Mesenchymal stem cell (in vitro differentiated cells and primary cell): Measurements from ENCODE around the gene FAM184A.

Experiments used
- DNase-seq: peaks from one replicate; pipeline ENCODE4 v3.0.0-alpha.2; 2013
- H2AFZ ChIP-seq: one replicate; pipeline ENCODE4 v1.6.1; 2013; ENCODE audit warnings: low read depth, mild to moderate bottlenecking, control low read depth, inconsistent platforms, low read length, moderate library complexity
- H2AK5ac ChIP-seq: 2 replicates; pipeline ENCODE4 v1.6.1; 2013; ENCODE audit warnings: low read length, moderate library complexity, mild to moderate bottlenecking, inconsistent platforms; ENCODE audit not compliant: severe bottlenecking
- H2BK120ac ChIP-seq: one replicate; pipeline ENCODE4 v1.6.1; 2013; ENCODE audit warnings: low read depth, mild to moderate bottlenecking, inconsistent platforms, low read length, moderate library complexity
- H2BK12ac ChIP-seq, 2 experiments: one replicate each; pipeline ENCODE4 v1.6.1; 2013; ENCODE audit warnings: inconsistent platforms in 2 of 2, low read length in 2 of 2, mild to moderate bottlenecking in 2 of 2, moderate library complexity in 2 of 2, control low read depth in 1 of 2
- H2BK15ac ChIP-seq: one replicate; pipeline ENCODE4 v1.6.1; 2013; ENCODE audit warnings: mild to moderate bottlenecking, low read depth, inconsistent platforms; ENCODE audit not compliant: poor library complexity, severe bottlenecking
- H2BK5ac ChIP-seq: 2 replicates; pipeline ENCODE4 v1.6.1; 2013; ENCODE audit warnings: low read depth, mild to moderate bottlenecking, low read length, control low read depth, inconsistent platforms; ENCODE audit not compliant: poor library complexity, severe bottlenecking
- H3K14ac ChIP-seq, 2 experiments: one replicate each; pipeline ENCODE4 v1.6.1; 2013; ENCODE audit warnings: inconsistent platforms in 2 of 2, low read length in 2 of 2, control low read depth in 1 of 2, mild to moderate bottlenecking in 1 of 2, moderate library complexity in 1 of 2
- H3K18ac ChIP-seq, 2 experiments: one replicate each; pipeline ENCODE4 v1.6.1; 2013; ENCODE audit warnings: inconsistent platforms in 2 of 2, low read length in 2 of 2, control low read depth in 1 of 2, low read depth in 1 of 2, mild to moderate bottlenecking in 1 of 2
- H3K23ac ChIP-seq, 2 experiments: one replicate each; pipeline ENCODE4 v1.6.1; 2013; ENCODE audit warnings: inconsistent platforms in 2 of 2, low read length in 2 of 2, mild to moderate bottlenecking in 2 of 2, moderate library complexity in 2 of 2, control low read depth in 1 of 2
- H3K27ac ChIP-seq: 2 replicates; pipeline ENCODE4 v1.5.1; 2013; ENCODE audit warnings: mild to moderate bottlenecking, moderate library complexity, low read length, control low read depth, inconsistent platforms; ENCODE audit not compliant: poor library complexity, severe bottlenecking
- H3K27me3 ChIP-seq, 2 experiments: 2 replicates each; pipeline versions ENCODE4 v1.6.1 to v1.7.0; 2013; ENCODE audit warnings: low read length in 2 of 2, mild to moderate bottlenecking in 2 of 2, moderate library complexity in 2 of 2, control low read depth in 1 of 2, inconsistent platforms in 1 of 2; ENCODE audit not compliant: control insufficient read depth in 1 of 2, insufficient read depth in 1 of 2
- H3K36me3 ChIP-seq, 2 experiments: 2 replicates each; pipeline versions ENCODE4 v1.6.1 to v1.7.0; 2013; ENCODE audit warnings: low read length in 2 of 2, control low read depth in 1 of 2, inconsistent platforms in 1 of 2, low read depth in 1 of 2, mild to moderate bottlenecking in 1 of 2; ENCODE audit not compliant: insufficient read depth in 2 of 2, control insufficient read depth in 1 of 2
- H3K4ac ChIP-seq, 2 experiments: one replicate each; pipeline ENCODE4 v1.6.1; 2013; ENCODE audit warnings: inconsistent platforms in 2 of 2, low read length in 2 of 2, mild to moderate bottlenecking in 2 of 2, moderate library complexity in 2 of 2, control low read depth in 1 of 2, low read depth in 1 of 2
- H3K4me1 ChIP-seq: 2 replicates; pipeline ENCODE4 v1.6.1; 2013; ENCODE audit warnings: low read depth, low read length, control low read depth; ENCODE audit not compliant: control insufficient read depth, insufficient read depth
- H3K4me2 ChIP-seq: 2 replicates; pipeline ENCODE4 v1.6.1; 2013; ENCODE audit warnings: low read length, mild to moderate bottlenecking, inconsistent platforms; ENCODE audit not compliant: poor library complexity, severe bottlenecking
- H3K4me3 ChIP-seq, 2 experiments: 2 replicates each; pipeline versions ENCODE4 v1.5.1 to v1.7.0; 2013; ENCODE audit warnings: low read length in 2 of 2, mild to moderate bottlenecking in 2 of 2, control low read depth in 1 of 2, low read depth in 1 of 2; ENCODE audit not compliant: insufficient read depth in 1 of 2
- H3K79me1 ChIP-seq: replicated peaks from 2 replicates; pipeline ENCODE4 v1.6.1; 2013; ENCODE audit warnings: mild to moderate bottlenecking, control low read depth, low read length, inconsistent platforms; ENCODE audit not compliant: poor library complexity, severe bottlenecking
- H3K9ac ChIP-seq: 2 replicates; pipeline ENCODE4 v1.7.0; 2013; ENCODE audit warnings: mild to moderate bottlenecking, low read length, moderate library complexity
- H3K9me3 ChIP-seq: 2 replicates; pipeline ENCODE4 v1.7.0; 2013; ENCODE audit warnings: mild to moderate bottlenecking, low read length; ENCODE audit not compliant: control insufficient read depth
- H4K8ac ChIP-seq: one replicate; pipeline ENCODE4 v1.6.1; 2013; ENCODE audit warnings: inconsistent platforms, mild to moderate bottlenecking, low read length, moderate library complexity
- H4K91ac ChIP-seq: one replicate; pipeline ENCODE4 v1.6.1; 2013; ENCODE audit warnings: mild to moderate bottlenecking, low read length, inconsistent platforms
- WGBS: methylation state at CpG from one replicate; pipeline ENCODE4 v1.1.7; 2013; ENCODE audit warnings: mixed read lengths; 5-methylcytosine and 5-hydroxymethylcytosine counted together

The FAM184A gene

DNA sequence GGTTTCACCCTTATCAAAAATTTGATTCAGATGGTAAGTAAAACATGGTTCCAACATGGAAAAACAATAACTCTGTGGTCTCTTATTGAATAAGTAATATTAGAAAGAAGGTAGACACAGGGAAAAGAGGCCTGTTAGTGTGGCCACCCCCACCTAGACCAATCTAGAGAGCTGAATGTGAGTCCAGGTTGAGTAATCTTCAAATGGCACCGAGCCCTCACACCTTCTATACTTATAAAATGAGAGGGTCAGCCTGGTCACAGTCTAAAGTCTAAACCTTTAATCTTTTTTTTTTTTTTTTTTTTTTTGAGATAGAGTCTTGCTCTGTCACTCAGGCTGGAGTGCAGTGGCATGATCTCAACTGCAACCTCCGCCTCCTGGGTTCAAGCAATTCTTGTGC, 6.9 kb downstream of the FAM184A start:
- 90% methylated on average over 1 of the region's 2 CpGs for WGBS
- Histone ChIP-seq H3K4me2 (no peak overlapping the region), H4K91ac (no peak overlapping the region), H3K79me1 (no peaks in the 10 kb centered on the region), H4K8ac (no peak overlapping the region), H2BK120ac (no peak overlapping the region), H2BK15ac (no peak overlapping the region), H3K27me3 (no peaks in the 10 kb centered on the region), H3K18ac (no peak overlapping the region), H3K36me3 (no peaks in the 10 kb centered on the region), H2BK12ac (no peak overlapping the region), H3K27ac (no peak overlapping the region), H2AFZ (no peak overlapping the region), H2AK5ac (no peak overlapping the region), H3K4ac (no peak overlapping the region), H3K23ac (no peak overlapping the region), H3K9me3 (no peaks in the 10 kb centered on the region), H3K4me3 (no peak overlapping the region), H2BK5ac (no peak overlapping the region), H3K9ac (no peak overlapping the region), H3K4me1 (no peaks in the 10 kb centered on the region), H3K14ac (no peak overlapping the region)
- DNase-seq: no peak

DNA sequence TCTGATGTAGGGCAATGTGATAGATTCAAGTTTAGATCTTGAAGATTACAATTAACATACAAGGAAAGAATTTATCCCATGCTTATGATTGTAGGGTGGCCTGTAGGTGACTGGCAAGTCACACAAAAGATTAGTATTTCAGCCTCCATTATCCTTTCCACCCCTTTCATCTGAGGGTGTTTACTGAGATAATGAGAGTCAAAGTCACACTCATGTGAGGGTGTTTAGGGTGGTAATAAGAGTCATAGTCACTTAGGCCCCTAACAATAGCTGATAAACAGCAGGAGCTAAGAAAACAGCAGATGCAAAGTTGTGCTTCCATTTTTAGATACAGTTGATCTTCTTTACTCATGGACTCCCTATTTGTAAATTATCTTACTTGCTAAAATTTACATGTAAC, 11.4 kb downstream of the FAM184A start:
- H3K14ac ChIP-seq: no peak overlapping the region
- H3K23ac ChIP-seq: no peak overlapping the region
- H3K79me1 ChIP-seq: no peaks in the 10 kb centered on the region
- H2BK12ac ChIP-seq: no peak overlapping the region
- DNase-seq: no peak
- H2BK5ac ChIP-seq: no peak overlapping the region
- no peak overlapping the region for H3K18ac ChIP-seq
- H3K4me3 ChIP-seq: no peak overlapping the region
- no peak overlapping the region for H2BK15ac ChIP-seq
- H3K27me3 ChIP-seq: no peaks in the 10 kb centered on the region
- no peak overlapping the region for H3K4me2 ChIP-seq
- no peak overlapping the region for H4K8ac ChIP-seq
- H3K27ac ChIP-seq: no peak overlapping the region
- H3K36me3 ChIP-seq: no peaks in the 10 kb centered on the region
- H4K91ac ChIP-seq: no peak overlapping the region
- H2BK120ac ChIP-seq: no peak overlapping the region
- no peaks in the 10 kb centered on the region for H3K4me1 ChIP-seq
- no peak overlapping the region for H3K4ac ChIP-seq
- no peak overlapping the region for H3K9ac ChIP-seq
- H2AK5ac ChIP-seq: no peak overlapping the region
- no peaks in the 10 kb centered on the region for H3K9me3 ChIP-seq
- H2AFZ ChIP-seq: no peak overlapping the region

DNA sequence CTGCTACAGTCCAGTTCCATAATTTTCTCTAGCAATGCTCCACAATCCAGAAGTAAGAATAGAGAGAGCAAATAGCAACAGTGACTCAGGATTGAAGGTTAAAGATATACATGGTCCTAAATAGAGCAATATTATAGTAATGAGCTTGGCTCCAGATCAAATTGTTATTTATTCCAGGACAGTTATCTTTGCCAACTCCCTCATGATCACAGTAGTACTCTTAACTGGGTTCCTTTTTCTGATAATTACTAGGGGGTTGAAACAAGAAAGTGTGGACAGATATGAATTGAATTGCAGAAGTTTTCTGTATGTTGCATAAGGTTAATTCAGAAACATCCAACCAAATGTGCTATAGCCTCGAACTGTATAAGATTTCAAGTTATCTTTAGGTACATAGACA, 11.9 kb downstream of the FAM184A start:
- 100% methylated on average over 1 of the region's 1 CpG for whole genome bisulfite sequencing

DNA sequence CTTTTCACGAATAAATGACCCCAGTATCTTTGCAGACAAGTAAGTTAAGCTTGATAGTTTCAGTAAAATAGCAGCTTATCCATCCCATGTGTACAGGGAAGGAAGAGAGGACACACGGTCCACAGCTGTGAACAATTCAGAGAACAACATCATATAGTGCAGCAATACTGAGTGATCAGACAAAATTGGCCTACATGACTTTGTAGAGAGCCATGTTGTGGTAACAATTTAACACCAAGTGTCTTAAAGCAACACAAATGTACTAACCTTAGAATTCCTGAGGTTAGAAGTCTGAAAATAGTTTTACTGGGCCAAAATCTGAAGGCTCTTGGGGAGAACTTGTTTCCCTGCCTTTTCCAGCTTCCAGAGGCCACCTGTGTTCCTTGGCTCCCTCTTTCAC, 12.5 kb downstream of the FAM184A start:
- 89% methylated on average over 2 of the region's 2 CpGs for WGBS

More for the DNA sequence above, 11.9 kb downstream of the FAM184A start:
- H3K27me3 ChIP-seq: no peaks in the 10 kb centered on the region
- no peak overlapping the region for H3K4me3 ChIP-seq
- H3K4ac ChIP-seq: no peak overlapping the region
- no peaks in the 10 kb centered on the region for H3K36me3 ChIP-seq
- no peak for DNase-seq
- no peak overlapping the region for H2BK5ac ChIP-seq
- H2BK120ac ChIP-seq: no peak overlapping the region
- no peaks in the 10 kb centered on the region for H3K9me3 ChIP-seq
- no peak overlapping the region for H3K14ac ChIP-seq
- H3K18ac ChIP-seq: no peak overlapping the region
- H2AK5ac ChIP-seq: no peak overlapping the region
- H3K9ac ChIP-seq: no peak overlapping the region
- H3K27ac ChIP-seq: no peak overlapping the region
- H2AFZ ChIP-seq: no peak overlapping the region
- H4K8ac ChIP-seq: no peak overlapping the region
- H3K4me2 ChIP-seq: no peak overlapping the region
- H4K91ac ChIP-seq: no peak overlapping the region
- H2BK12ac ChIP-seq: no peak overlapping the region
- no peaks in the 10 kb centered on the region for H3K79me1 ChIP-seq
- H3K23ac ChIP-seq: no peak overlapping the region
- no peak overlapping the region for H2BK15ac ChIP-seq
- H3K4me1 ChIP-seq: no peaks in the 10 kb centered on the region

More for the DNA sequence above, 12.5 kb downstream of the FAM184A start:
- H3K4me1 ChIP-seq: no peaks in the 10 kb centered on the region
- no peak for DNase-seq
- H3K4ac ChIP-seq: no peak overlapping the region
- H2AK5ac ChIP-seq: no peak overlapping the region
- H2BK120ac ChIP-seq: no peak overlapping the region
- H3K4me3 ChIP-seq: no peak overlapping the region
- H3K18ac ChIP-seq: no peak overlapping the region
- no peak overlapping the region for H3K27ac ChIP-seq
- no peak overlapping the region for H2BK5ac ChIP-seq
- H3K9me3 ChIP-seq: no peaks in the 10 kb centered on the region
- H3K36me3 ChIP-seq: no peaks in the 10 kb centered on the region
- H2BK15ac ChIP-seq: no peak overlapping the region
- H3K4me2 ChIP-seq: no peak overlapping the region
- no peaks in the 10 kb centered on the region for H3K27me3 ChIP-seq
- H3K9ac ChIP-seq: no peak overlapping the region
- no peaks in the 10 kb centered on the region for H3K79me1 ChIP-seq
- H3K14ac ChIP-seq: no peak overlapping the region
- no peak overlapping the region for H4K8ac ChIP-seq
- no peak overlapping the region for H4K91ac ChIP-seq
- H2AFZ ChIP-seq: no peak overlapping the region
- H2BK12ac ChIP-seq: no peak overlapping the region
- no peak overlapping the region for H3K23ac ChIP-seq
